ENCODE data around the gene ENOX2.

The ENOX2 gene

DNA sequence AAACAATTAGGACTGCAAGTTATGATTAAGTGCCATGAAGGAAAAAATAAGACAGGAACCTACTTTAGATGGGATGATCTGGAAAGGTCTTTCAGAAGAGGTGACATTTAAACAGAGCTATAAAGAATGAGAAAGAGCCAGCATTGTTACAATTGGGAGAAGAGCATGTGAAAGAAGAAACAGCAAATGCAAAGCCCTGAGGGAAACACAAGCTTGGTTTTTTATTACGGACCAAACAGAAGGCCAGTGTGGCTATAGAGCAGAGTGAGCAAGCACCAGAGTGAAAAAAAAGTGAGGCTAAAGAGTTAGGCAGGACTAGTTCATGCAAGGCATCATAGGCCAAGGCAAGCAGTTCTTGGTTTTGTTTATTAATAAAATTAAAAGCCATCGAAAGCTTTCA is 325.6 kb downstream of the ENOX2 start:
- no peak overlapping the region for H3K4me3 ChIP-seq (ENCODE audit: low read length)
- no peaks in the 10 kb centered on the region for H3K27me3 ChIP-seq (ENCODE audit: insufficient read depth, low read length)
- H3K36me3 ChIP-seq (ENCODE audit: insufficient read depth, low read length): no peaks in the 10 kb centered on the region
- no peak overlapping the region for H2AFZ ChIP-seq (ENCODE audit: low read depth, low read length)
- no peaks in the 10 kb centered on the region for H3K4me1 ChIP-seq (ENCODE audit: insufficient read depth, low read length)
- H3K9me3 ChIP-seq (ENCODE audit: low read length): no peaks in the 10 kb centered on the region

- Histone ChIP-seq H3K27me3 (ENCODE audit: insufficient read depth, low read length) (no peaks in the 10 kb centered on the region), H2AFZ (ENCODE audit: low read depth, low read length) (no peak overlapping the region), H3K36me3 (ENCODE audit: insufficient read depth, low read length) (no peaks in the 10 kb centered on the region), H3K4me1 (ENCODE audit: insufficient read depth, low read length) (no peaks in the 10 kb centered on the region), H3K9me3 (ENCODE audit: low read length) (no peaks in the 10 kb centered on the region), H3K4me3 (ENCODE audit: low read length) (no peak overlapping the region)
Measured at GRCh38 chrX:130575831-130576389, 327.1 kb downstream of the ENOX2 start.

Data from neuron (in vitro differentiated cells).